ENCODE results near the gene AKAP5. TPM values are rescaled to one million over a fixed set of nuclear protein-coding genes. Genes with fewer than 3 reads are reported as not detected.

The AKAP5 gene
- total and polyA plus RNA-seq, 2 of the 13 experiments (the other 11 are each of a cell fraction or from before 2014, with no cell fraction given), result 0.18 to 1.5 TPM

DNA sequence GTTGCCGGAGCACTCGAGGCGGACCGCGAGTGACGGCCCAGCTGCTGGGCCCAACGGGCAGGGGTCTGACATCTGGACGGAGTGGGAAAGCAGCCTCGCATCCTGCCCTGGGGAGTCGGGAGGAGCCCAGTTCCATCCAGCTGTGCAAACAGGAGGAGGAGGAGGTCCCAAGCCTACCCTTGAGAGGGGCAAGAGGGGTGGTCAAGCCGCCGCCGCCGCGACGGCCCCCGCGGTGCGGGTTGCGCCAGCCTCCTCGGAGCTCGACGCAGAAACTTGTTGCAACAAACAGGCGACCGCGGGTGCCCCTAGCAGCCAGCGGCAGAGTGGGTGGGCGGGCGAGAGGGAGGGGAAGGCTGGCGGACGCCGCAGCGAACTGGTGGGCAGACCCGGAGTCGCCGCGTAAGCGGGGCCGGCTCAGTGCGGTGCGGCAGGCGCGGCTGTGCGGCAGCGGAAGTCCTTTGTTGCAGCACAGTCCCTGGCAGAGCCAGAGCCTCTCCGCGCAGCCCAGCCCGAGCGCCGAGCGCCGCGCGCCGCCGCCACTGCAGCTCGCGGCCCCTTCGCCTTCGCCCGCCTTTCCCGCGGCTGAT lies 39.1 kb downstream of the AKAP5 start, which contains the start of gene ZBTB1 (continued):
- no peak for TF ChIP-seq ZNF512 (CRISPR knock-in tag; IDR thresholded peaks at IDR 0.05)
- TF ChIP-seq, protein P1, sequence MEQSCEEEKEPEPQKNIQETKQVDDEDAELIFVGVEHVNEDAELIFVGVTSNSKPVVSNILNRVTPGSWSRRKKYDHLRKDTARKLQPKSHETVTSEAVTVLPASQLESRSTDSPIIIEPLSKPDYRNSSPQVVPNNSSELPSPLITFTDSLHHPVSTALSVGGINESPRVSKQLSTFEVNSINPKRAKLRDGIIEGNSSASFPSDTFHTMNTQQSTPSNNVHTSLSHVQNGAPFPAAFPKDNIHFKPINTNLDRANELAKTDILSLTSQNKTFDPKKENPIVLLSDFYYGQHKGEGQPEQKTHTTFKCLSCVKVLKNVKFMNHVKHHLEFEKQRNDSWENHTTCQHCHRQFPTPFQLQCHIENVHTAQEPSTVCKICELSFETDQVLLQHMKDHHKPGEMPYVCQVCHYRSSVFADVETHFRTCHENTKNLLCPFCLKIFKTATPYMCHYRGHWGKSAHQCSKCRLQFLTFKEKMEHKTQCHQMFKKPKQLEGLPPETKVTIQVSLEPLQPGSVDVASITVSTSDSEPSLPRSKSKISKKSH (CRISPR knock-in tag; IDR thresholded peaks at IDR 0.05; ENCODE audit: borderline replicate concordance), result peak; percentile 77; the same call in 1 of the 2 replicates

DNA sequence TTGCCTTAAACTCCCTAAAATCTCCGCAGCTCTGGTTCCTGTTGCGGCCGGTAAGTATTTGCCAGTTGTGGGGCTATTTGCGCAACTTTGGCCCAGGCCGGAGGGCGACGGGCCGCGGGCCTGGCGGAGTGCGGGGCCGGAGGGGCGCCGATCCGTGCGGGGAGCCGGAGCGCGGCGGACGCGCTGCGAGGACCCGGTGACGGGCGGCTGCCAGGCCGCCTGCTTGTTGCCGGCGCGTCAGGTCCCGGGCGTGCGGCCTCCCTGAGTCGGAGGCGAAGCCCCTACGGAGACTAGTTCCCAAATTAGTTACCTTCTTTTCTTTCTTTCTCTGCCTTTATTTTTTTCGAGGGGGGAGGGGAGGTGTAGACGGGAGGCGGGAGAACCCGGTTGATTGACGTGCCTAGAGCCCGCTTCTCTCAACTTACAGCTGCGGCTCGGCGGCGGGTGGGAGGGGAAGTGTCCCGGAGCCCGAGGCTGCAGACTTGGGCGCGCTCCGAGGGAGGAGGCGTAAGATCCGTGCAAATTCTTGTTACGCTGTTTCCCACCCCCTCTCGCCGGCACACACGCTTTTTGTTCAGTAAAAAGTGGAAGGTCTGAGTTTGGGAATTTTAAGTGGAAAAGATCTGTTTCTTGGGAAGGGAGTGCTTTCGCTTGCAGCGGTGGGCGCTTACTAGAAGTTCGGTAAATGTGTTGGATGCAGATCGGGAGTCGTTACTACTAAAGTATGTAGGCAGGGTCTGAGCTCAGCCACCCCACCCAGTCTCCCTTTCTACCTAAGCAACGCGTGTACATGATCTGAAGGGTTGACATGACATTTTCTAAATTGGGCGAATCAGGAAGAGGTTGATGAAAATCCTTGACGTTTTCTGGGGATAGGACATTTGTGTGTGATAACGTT lies 39.8 kb downstream of the AKAP5 start:
- Histone ChIP-seq H3K4me1 (ENCODE audit: insufficient read depth, low read length) (peaks cover 69% of the 10 kb centered on the region), H4K20me1 (ENCODE audit: insufficient read depth, low read length) (peaks cover 26% of the 10 kb centered on the region), H3K9ac (ENCODE audit: insufficient read depth, low read depth, low read length) (peak overlapping the region; percentile 95), H3K36me3 (replicated peaks in 1 of 2; ENCODE audit: control insufficient read depth in 1 of 2, insufficient read depth in 2 of 2, low read length in 2 of 2) (no peaks in the 10 kb centered on the region), H3K27ac (ENCODE audit: extremely low read length, insufficient read depth, low read length) (peak overlapping the region; percentile 99), H3K79me2 (ENCODE audit: insufficient read depth, low read length) (peaks cover 61% of the 10 kb centered on the region), H3K27me3 (ENCODE audit: control insufficient read depth in 1 of 2, insufficient read depth in 2 of 2, low read length in 2 of 2) (no peaks in the 10 kb centered on the region; a peak in 1 of 5 replicates), H3K4me2 (ENCODE audit: low read depth, low read length) (peak overlapping the region; percentile 91), H3K9me3 (ENCODE audit: low read length) (no peaks in the 10 kb centered on the region), H2AFZ (ENCODE audit: low read length) (no peak overlapping the region), H3K4me3 (replicated peaks in 1 of 3; ENCODE audit: insufficient read depth in 1 of 3, low read depth in 2 of 3, low read length in 3 of 3) (peak overlapping the region; percentile 75 to 98 (median 93))
- FAIRE-seq, result no peak
- in situ Hi-C loops (cut with HindIII; ENCODE audit: extremely low pct_ligation_motif_present, low pct_unique_long_range_greater_than_20kb) (no loop called here), intact Hi-C loops (cut with micrococcal nuclease; ENCODE audit: unreplicated experiment) (no loop called here)
- WGBS (ENCODE audit: low lambda C conversion rate), result 2% methylated on average over 35 of the region's 68 CpGs
- peak; percentile 28 for ATAC-seq
- BruUV-seq (replicated peaks), result TSS peak; percentile 51
- CTCF ChIA-PET (ENCODE audit: low intra/inter-chr PET ratio, low total read pairs), result no interaction called here
- POLR2A ChIA-PET, result interaction anchor here (0.8 to 1.9 kb wide), 12 partner anchors 9 to 434 kb away, joined by 3 to 17 read pairs (median 4); partner anchors contain the start of genes HSPA2 and MTHFD1
- peak; percentile 67 for DNase-seq (ENCODE audit: low spot score)
- TF ChIP-seq, protein P2, sequence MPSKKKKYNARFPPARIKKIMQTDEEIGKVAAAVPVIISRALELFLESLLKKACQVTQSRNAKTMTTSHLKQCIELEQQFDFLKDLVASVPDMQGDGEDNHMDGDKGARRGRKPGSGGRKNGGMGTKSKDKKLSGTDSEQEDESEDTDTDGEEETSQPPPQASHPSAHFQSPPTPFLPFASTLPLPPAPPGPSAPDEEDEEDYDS (CRISPR knock-in tag; IDR thresholded peaks at IDR 0.05), result no peak
- no peak for TF ChIP-seq ZNF3 (CRISPR knock-in tag; IDR thresholded peaks at IDR 0.05)
- peak; percentile 67; the same call in 1 of the 2 replicates for TF ChIP-seq SP5 (CRISPR knock-in tag; IDR thresholded peaks at IDR 0.05; ENCODE audit: borderline replicate concordance, low read depth)
- TF ChIP-seq ZBTB7A (CRISPR knock-in tag; IDR thresholded peaks at IDR 0.05), result 0 out of 2 replicates have a peak, but pooled peaks have one; percentile 39
- TF ChIP-seq MBNL3 (CRISPR knock-in tag; conservative IDR thresholded peaks at IDR 0.05), result no peak
- TF ChIP-seq MYPOP (CRISPR knock-in tag; IDR thresholded peaks at IDR 0.05), result peak; percentile 47; the same call in 1 of the 2 replicates
- TF ChIP-seq NCOR1 (IDR thresholded peaks at IDR 0.05; ENCODE audit: borderline replicate concordance, low read length), result no peak
- no peak for TF ChIP-seq NFE2L2 (IDR thresholded peaks at IDR 0.05; ENCODE audit: low read length)
- peak; percentile 66 for TF ChIP-seq ZNF281 (CRISPR knock-in tag; IDR thresholded peaks at IDR 0.05; ENCODE audit: borderline replicate concordance)
- TF ChIP-seq KDM1A (CRISPR knock-in tag; IDR thresholded peaks at IDR 0.05), result no peak
- no peak for TF ChIP-seq NFIB (CRISPR knock-in tag; IDR thresholded peaks at IDR 0.05; ENCODE audit: borderline replicate concordance)

All from HepG2 (cell line).